CD4-positive, CD25-positive, alpha-beta regulatory T cell (primary cell): Measurements from ENCODE around the gene BLM. TPM values are rescaled to one million over a fixed set of nuclear protein-coding genes. Genes with fewer than 3 reads are reported as not detected.
"Not testable (repeated sequence)": the region's sequence is repeated elsewhere in the genome, so short reads cannot be mapped to it uniquely, and the experiment has no call there.

ENCODE experiments used
- ATAC-seq, 2 donors: fragments of 150-1000 bp; cut with Tn5 transposase; one replicate each; pipeline ENCODE4 v1.10.0; 2021; ENCODE audit warnings: low read depth in 2 of 2, moderate number of reproducible peaks in 2 of 2, moderate library complexity in 1 of 2
- DNase-seq, 3 donors: peaks; one replicate each; pipeline versions ENCODE4 v3.0.0 to v3.0.0-alpha.2; 2012 to 2022; ENCODE audit warnings: mixed read lengths in 1 of 3
- H3K27ac ChIP-seq: one replicate; pipeline ENCODE4 v1.7.0; 2013; ENCODE audit warnings: mild to moderate bottlenecking, low read length; ENCODE audit not compliant: insufficient read depth, poor library complexity, severe bottlenecking
- H3K27me3 ChIP-seq: one replicate; pipeline ENCODE4 v1.7.0; 2013; ENCODE audit warnings: low read length; ENCODE audit not compliant: control insufficient read depth, insufficient read depth
- H3K36me3 ChIP-seq: one replicate; pipeline ENCODE4 v1.7.0; 2013; ENCODE audit warnings: mild to moderate bottlenecking, low read length, moderate library complexity; ENCODE audit not compliant: control insufficient read depth, insufficient read depth
- H3K4me1 ChIP-seq: 2 replicates; pipeline ENCODE4 v1.7.0; 2013; ENCODE audit warnings: mild to moderate bottlenecking, low read length; ENCODE audit not compliant: insufficient read depth, control insufficient read depth, poor library complexity, severe bottlenecking
- H3K4me3 ChIP-seq: one replicate; pipeline ENCODE4 v1.7.0; 2013; ENCODE audit warnings: low read depth, mild to moderate bottlenecking, low read length, moderate library complexity
- H3K9me3 ChIP-seq, 2 experiments: 1 replicate in 1 of 2; 2 replicates in 1 of 2; pipeline ENCODE4 v1.7.0; 2013; ENCODE audit warnings: low read length in 2 of 2, mild to moderate bottlenecking in 1 of 2, moderate library complexity in 1 of 2; ENCODE audit not compliant: control insufficient read depth in 2 of 2
- H3K27ac Mint-ChIP-seq, 3 donors: one replicate each; pipeline ENCODE4 v1.8.0; 2020 to 2022; ENCODE audit warnings: mild to moderate bottlenecking in 3 of 3, mixed read lengths in 3 of 3, moderate library complexity in 2 of 3
- H3K27me3 Mint-ChIP-seq: one replicate; pipeline ENCODE4 v1.8.0; 2022; ENCODE audit warnings: mild to moderate bottlenecking, mixed read lengths
- H3K36me3 Mint-ChIP-seq: one replicate; pipeline ENCODE4 v1.8.0; 2020; ENCODE audit warnings: mixed read lengths
- H3K4me1 Mint-ChIP-seq, 4 donors: one replicate each; pipeline ENCODE4 v1.8.0; 2020 to 2022; ENCODE audit warnings: mixed read lengths in 4 of 4, mild to moderate bottlenecking in 1 of 4
- H3K4me3 Mint-ChIP-seq, 4 donors: one replicate each; pipeline ENCODE4 v1.8.0; 2020 to 2022; ENCODE audit warnings: mild to moderate bottlenecking in 4 of 4, mixed read lengths in 4 of 4, moderate library complexity in 3 of 4
- H3K9me3 Mint-ChIP-seq, 7 donors: one replicate each; pipeline ENCODE4 v1.8.0; 2020 to 2022; ENCODE audit warnings: mixed read lengths in 7 of 7, mild to moderate bottlenecking in 3 of 7, moderate library complexity in 2 of 7
- polyA plus RNA-seq, 4 donors: library from polyadenylated mRNA; unstranded; fragments of 300-500 nt; fragmentation: Illumina TruSeq; gene quantifications; one replicate each; pipeline ENCODE4 v1.2.3, GENCODE V29; 2021
- total RNA-seq: library from RNA; stranded (reverse); gene quantifications from one replicate; pipeline ENCODE4 v1.2.3, GENCODE V29; 2022

The BLM gene
- total and polyA plus RNA-seq, 5 donors from 2014 or later = 6.3 to 12.0 (median 7.0) TPM

DNA sequence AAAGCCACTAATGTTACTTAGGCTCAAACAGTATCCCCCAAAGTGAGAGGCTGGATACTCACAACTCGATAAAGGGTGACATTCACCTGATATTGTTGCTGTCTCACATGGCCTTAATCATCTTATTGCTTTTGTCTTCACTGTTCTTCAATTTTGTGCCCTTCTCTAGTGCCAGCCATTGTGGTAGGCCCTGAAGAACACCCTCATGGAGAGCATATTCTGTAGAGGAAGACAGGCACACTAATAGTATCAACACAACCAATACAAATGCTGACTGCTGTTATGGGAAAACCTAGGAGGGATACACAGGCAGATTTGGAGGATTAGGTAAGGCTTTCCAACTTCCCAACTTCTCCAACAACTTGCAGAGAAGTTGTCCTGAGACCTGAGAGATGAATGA lies 4.1 kb upstream of the BLM start:
- no peak overlapping the region for H3K4me3 ChIP-seq
- H3K27ac ChIP-seq = no peak overlapping the region

DNA sequence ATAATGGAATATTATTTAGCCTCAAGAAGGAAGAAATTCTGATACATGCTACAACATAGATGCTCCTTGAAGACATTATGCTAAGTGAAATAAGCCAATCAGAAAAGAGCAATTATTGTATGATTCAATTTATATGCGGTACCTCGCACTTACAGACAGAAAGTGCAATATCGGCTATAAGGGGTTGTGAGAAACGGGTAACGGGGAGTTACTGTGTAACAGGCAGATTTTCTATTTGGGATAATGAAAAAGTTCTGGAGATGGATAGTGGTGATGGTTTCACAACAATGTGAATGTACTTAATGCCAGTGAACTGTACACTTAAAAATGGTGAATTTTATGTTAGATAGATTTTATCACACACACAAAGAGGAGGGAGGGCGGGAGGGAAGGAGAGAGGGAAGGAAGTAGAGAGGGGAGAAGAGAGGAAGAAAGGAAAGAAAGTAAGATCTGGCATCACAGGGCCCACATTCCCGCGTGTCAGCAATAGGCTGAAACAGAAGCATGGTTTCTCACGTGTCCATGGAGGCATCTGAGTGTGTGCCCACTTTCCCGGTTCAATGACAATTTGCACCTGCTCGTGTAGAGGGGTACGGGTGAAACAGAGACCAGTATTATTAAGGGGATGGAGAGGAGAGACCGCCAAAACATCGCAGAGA lies 700 bp upstream of the BLM start:
- Mint-ChIP-seq H3K9me3 (no peaks in the 10 kb centered on the region), H3K4me1 (peaks cover 17 to 42% (median 26%) of the 10 kb centered on the region in 4 donors), H3K36me3 (peaks cover 5% of the 10 kb centered on the region), H3K27me3 (no peaks in the 10 kb centered on the region), H3K4me3 (peak overlapping the region; percentile 95 to 98 (median 98)), H3K27ac (peak overlapping the region; percentile 89 to 97 (median 91))
- Histone ChIP-seq H3K4me3 (peak overlapping the region; percentile 96), H3K9me3 (no peaks in the 10 kb centered on the region), H3K4me1 (peaks cover 22% of the 10 kb centered on the region), H3K36me3 (no peaks in the 10 kb centered on the region), H3K27me3 (no peaks in the 10 kb centered on the region), H3K27ac (peak overlapping the region; percentile 92)
- ATAC-seq (no peak), DNase-seq (no peak)

More for the DNA sequence above, 4.1 kb upstream of the BLM start:
- H3K9me3 Mint-ChIP-seq = no peaks in the 10 kb centered on the region
- H3K27me3 Mint-ChIP-seq = no peaks in the 10 kb centered on the region
- peaks cover 9 to 27% (median 17%) of the 10 kb centered on the region in 4 donors for H3K4me1 Mint-ChIP-seq
- ATAC-seq (no peak), DNase-seq (no peak)
- peak overlapping the region in 1 of 3 donors; percentile 78 for H3K27ac Mint-ChIP-seq
- H3K36me3 Mint-ChIP-seq = peaks cover 5% of the 10 kb centered on the region
- H3K4me1 ChIP-seq = peaks cover 14% of the 10 kb centered on the region
- peak overlapping the region in 2 of 4 donors; percentile 31 to 83 for H3K4me3 Mint-ChIP-seq
- no peaks in the 10 kb centered on the region for H3K27me3 ChIP-seq
- no peaks in the 10 kb centered on the region for H3K36me3 ChIP-seq
- no peaks in the 10 kb centered on the region for H3K9me3 ChIP-seq

DNA sequence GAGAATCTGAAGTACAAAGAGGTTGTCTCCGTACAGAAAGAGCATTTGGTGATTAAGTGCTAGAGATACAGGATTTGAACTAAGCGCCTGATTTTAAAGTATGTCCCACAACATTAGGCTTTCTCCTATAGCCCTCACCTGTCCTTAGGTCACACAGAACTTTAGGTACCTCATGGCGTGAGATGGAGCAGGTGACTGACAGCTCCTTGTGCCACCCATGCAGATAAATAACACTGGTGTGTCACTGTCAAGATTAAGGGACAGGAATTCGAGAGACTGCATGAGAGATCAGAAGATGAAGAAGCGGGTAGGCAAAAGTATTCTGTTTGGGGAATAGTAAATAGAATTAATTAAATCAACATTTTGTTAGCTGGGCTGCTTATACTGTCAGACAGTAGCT lies 1.1 kb downstream of the BLM start:
- Histone ChIP-seq H3K27me3 (no peaks in the 10 kb centered on the region), H3K27ac (no peak overlapping the region), H3K4me1 (peaks cover 22% of the 10 kb centered on the region), H3K9me3 (no peaks in the 10 kb centered on the region), H3K4me3 (peak overlapping the region; percentile 96), H3K36me3 (no peaks in the 10 kb centered on the region)
- no peak for ATAC-seq
- Mint-ChIP-seq H3K36me3 (peaks cover 2% of the 10 kb centered on the region), H3K4me1 (peaks cover 17 to 38% (median 25%) of the 10 kb centered on the region in 4 donors), H3K9me3 (no peaks in the 10 kb centered on the region), H3K4me3 (peak overlapping the region; percentile 95 to 98 (median 98)), H3K27ac (peak overlapping the region; percentile 89 to 97 (median 91)), H3K27me3 (no peaks in the 10 kb centered on the region)
- DNase-seq = no peak

- Histone ChIP-seq H3K4me1 (peaks cover 22% of the 10 kb centered on the region), H3K4me3 (no peak overlapping the region), H3K27ac (no peak overlapping the region), H3K36me3 (peaks cover 5% of the 10 kb centered on the region), H3K9me3 (no peaks in the 10 kb centered on the region), H3K27me3 (no peaks in the 10 kb centered on the region)
- Mint-ChIP-seq H3K4me3 (peak overlapping the region in 3 of 4 donors; percentile 17 to 75 (median 24)), H3K4me1 (peaks cover 17 to 36% (median 27%) of the 10 kb centered on the region in 4 donors), H3K27ac (peak overlapping the region in 1 of 3 donors; percentile 80), H3K36me3 (peaks cover 9% of the 10 kb centered on the region), H3K27me3 (no peaks in the 10 kb centered on the region), H3K9me3 (no peaks in the 10 kb centered on the region)
- no peak for ATAC-seq
- no peak for DNase-seq
Measured at GRCh38 chr15:90720131-90720530, 3.0 kb downstream of the BLM start.

DNA sequence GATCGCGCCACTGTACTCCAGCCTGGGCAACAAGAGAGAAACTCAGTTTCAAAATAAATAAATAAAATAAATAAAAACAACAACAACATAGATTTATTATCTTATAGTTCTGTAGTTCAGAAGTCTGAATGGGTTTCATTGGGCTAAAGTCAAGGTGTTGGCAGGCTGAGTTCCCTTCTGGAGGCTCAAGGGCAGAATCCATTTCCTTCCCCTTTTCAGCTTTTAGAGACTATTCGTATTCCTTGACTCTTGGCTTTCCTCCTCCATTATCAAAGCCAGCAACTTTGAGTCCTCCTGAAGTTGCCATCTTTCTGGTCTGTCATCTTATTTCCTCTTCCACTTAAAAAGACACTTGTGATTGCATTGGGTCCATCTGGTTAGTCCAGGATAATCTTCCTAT lies 12.1 kb downstream of the BLM start:
- H3K27ac Mint-ChIP-seq = no peak overlapping the region
- ATAC-seq (no peak), DNase-seq (no peak)
- Histone ChIP-seq H3K9me3 (peaks cover 0 to 3% of the 10 kb centered on the region in 2 experiments), H3K27ac (no peak overlapping the region), H3K4me1 (no peaks in the 10 kb centered on the region), H3K36me3 (peaks cover 4% of the 10 kb centered on the region), H3K27me3 (no peaks in the 10 kb centered on the region), H3K4me3 (no peak overlapping the region)
- no peaks in the 10 kb centered on the region for H3K27me3 Mint-ChIP-seq
- peaks cover 0 to 4% (median 0%) of the 10 kb centered on the region in 7 donors for H3K9me3 Mint-ChIP-seq
- peaks cover 0 to 6% (median 3%) of the 10 kb centered on the region in 4 donors for H3K4me1 Mint-ChIP-seq
- no peak overlapping the region for H3K4me3 Mint-ChIP-seq
- peaks cover 23% of the 10 kb centered on the region for H3K36me3 Mint-ChIP-seq

- H3K4me1 ChIP-seq = no peaks in the 10 kb centered on the region
- Mint-ChIP-seq H3K4me1 (peaks cover 1 to 9% (median 4%) of the 10 kb centered on the region in 4 donors), H3K27ac (peak overlapping the region in 1 of 3 donors; percentile 51), H3K4me3 (no peak overlapping the region), H3K27me3 (no peaks in the 10 kb centered on the region), H3K36me3 (peaks cover 19% of the 10 kb centered on the region), H3K9me3 (peaks cover 0 to 4% (median 0%) of the 10 kb centered on the region in 7 donors)
- no peaks in the 10 kb centered on the region for H3K36me3 ChIP-seq
- H3K27me3 ChIP-seq = no peaks in the 10 kb centered on the region
- DNase-seq = no peak
- no peak overlapping the region for H3K4me3 ChIP-seq
- H3K9me3 ChIP-seq = peaks cover 0 to 3% of the 10 kb centered on the region in 2 experiments
- ATAC-seq = no peak
- H3K27ac ChIP-seq = no peak overlapping the region
Measured at GRCh38 chr15:90730290-90730689, 13.1 kb downstream of the BLM start.

- Histone ChIP-seq H3K4me3 (no peak overlapping the region), H3K36me3 (no peaks in the 10 kb centered on the region), H3K9me3 (peaks cover 0 to 3% of the 10 kb centered on the region in 2 experiments), H3K27ac (no peak overlapping the region), H3K27me3 (no peaks in the 10 kb centered on the region), H3K4me1 (no peaks in the 10 kb centered on the region)
- no peak overlapping the region for H3K27ac Mint-ChIP-seq
- H3K9me3 Mint-ChIP-seq = peaks cover 0 to 4% (median 1%) of the 10 kb centered on the region in 7 donors
- peaks cover 12% of the 10 kb centered on the region for H3K36me3 Mint-ChIP-seq
- peaks cover 9 to 27% (median 19%) of the 10 kb centered on the region in 4 donors for H3K4me1 Mint-ChIP-seq
- H3K4me3 Mint-ChIP-seq = no peak overlapping the region
- DNase-seq (no peak), ATAC-seq (no peak)
- H3K27me3 Mint-ChIP-seq = no peaks in the 10 kb centered on the region
Measured at GRCh38 chr15:90735923-90736322, 18.8 kb downstream of the BLM start.

DNA sequence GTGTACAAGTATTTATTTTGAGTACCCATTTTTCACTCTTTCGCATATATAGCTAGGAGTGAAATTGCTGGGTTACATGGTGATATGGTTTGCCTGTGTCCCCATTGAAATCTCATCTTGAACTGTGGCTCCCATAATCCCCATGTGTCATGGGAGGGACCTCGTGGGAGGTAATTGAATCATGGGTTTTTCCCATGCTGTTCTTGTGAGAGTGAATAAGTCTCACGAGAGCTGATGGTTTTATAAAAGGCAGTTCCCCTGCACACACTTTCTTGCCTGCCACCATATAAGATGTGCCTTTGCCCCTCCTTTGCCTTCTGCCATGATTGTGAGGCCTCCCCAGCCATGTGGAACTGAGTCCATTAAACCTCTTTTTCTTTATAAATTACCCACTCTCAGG lies 23.4 kb downstream of the BLM start:
- H3K36me3 ChIP-seq, H3K36me3 Mint-ChIP-seq, H3K27me3 Mint-ChIP-seq, DNase-seq, H3K4me3 ChIP-seq, H3K27ac Mint-ChIP-seq, H3K4me1 ChIP-seq, H3K27me3 ChIP-seq, H3K4me3 Mint-ChIP-seq, H3K9me3 Mint-ChIP-seq, ATAC-seq, H3K27ac ChIP-seq, H3K9me3 ChIP-seq: not testable (repeated sequence)
- H3K4me1 Mint-ChIP-seq = peaks cover 16 to 35% (median 26%) of the 10 kb centered on the region in 4 donors
